SK-N-SH (cell line): Measurements from ENCODE around the gene IGF2. TPM values are rescaled to one million over a fixed set of nuclear protein-coding genes. Genes with fewer than 3 reads are reported as not detected.

ENCODE experiments used
- CTCF ChIA-PET: fragments of 300-600, 350-600 bp; formaldehyde crosslinking; extraction: SDS; loops from one replicate; lab custom pipeline; 2021; lab: Yijun Ruan, JAX
- POLR2A ChIA-PET: fragments of 350-600 bp; sonication (Branson Sonifier 250); formaldehyde crosslinking; extraction: SDS; loops from one replicate; lab custom pipeline; 2020; ENCODE audit warnings: antibody characterized with exemption, inconsistent platforms; lab: Yijun Ruan, JAX
- DNase-seq: peaks from one replicate; pipeline ENCODE4 v3.0.0; 2012
- H2AFZ ChIP-seq: fragments of 200-600 bp; sonication (generic); 2 replicates; pipeline ENCODE4 v1.8.1; 2016; ENCODE audit warnings: antibody characterized with exemption, mild to moderate bottlenecking, low read depth
- H3F3A ChIP-seq: fragments of 200-600 bp; sonication (generic); replicated peaks from 2 replicates; pipeline ENCODE3; 2016; ENCODE audit warnings: antibody characterized with exemption, mild to moderate bottlenecking; ENCODE audit not compliant: insufficient read depth
- H3K27ac ChIP-seq, 2 experiments: fragments of 200-500 bp in 1 of 2; fragments of 200-600 bp in 1 of 2; sonication (Bioruptor generic) in 1 of 2; sonication (generic), shearing (Covaris generic) in 1 of 2; 2 replicates each; pipeline versions ENCODE4 v1.5.1 to v1.6.1; 2014 to 2016; ENCODE audit warnings: low read depth in 2 of 2, inconsistent platforms in 1 of 2, low read length in 1 of 2, mild to moderate bottlenecking in 1 of 2, mixed read lengths in 1 of 2
- H3K27me3 ChIP-seq: fragments of 200-600 bp; sonication (generic), shearing (Covaris generic); 2 replicates; pipeline ENCODE4 v1.6.1; 2016; ENCODE audit warnings: mixed run types; ENCODE audit not compliant: insufficient read depth
- H3K36me3 ChIP-seq, 2 experiments: fragments of 200-500 bp in 1 of 2; fragments of 200-600 bp in 1 of 2; sonication (Bioruptor generic) in 1 of 2; sonication (generic) in 1 of 2; replicated peaks in 1 of 2; 2 replicates each; pipeline versions ENCODE3 to v1.5.1; 2014 to 2016; ENCODE audit warnings: low read length in 1 of 2, mild to moderate bottlenecking in 1 of 2; ENCODE audit not compliant: insufficient read depth in 2 of 2, control insufficient read depth in 1 of 2
- H3K4me1 ChIP-seq, 2 experiments: fragments of 200-500 bp in 1 of 2; fragments of 200-600 bp in 1 of 2; sonication (Bioruptor generic) in 1 of 2; sonication (generic), shearing (Covaris generic) in 1 of 2; 2 replicates each; pipeline versions ENCODE4 v1.5.1 to v1.6.1; 2014 to 2016; ENCODE audit warnings: low read depth in 1 of 2, low read length in 1 of 2, mixed run types in 1 of 2; ENCODE audit not compliant: insufficient read depth in 2 of 2, control insufficient read depth in 1 of 2
- H3K4me2 ChIP-seq: fragments of 200-600 bp; sonication (generic), shearing (Covaris generic); 2 replicates; pipeline ENCODE4 v1.6.1; 2017; ENCODE audit warnings: mixed run types
- H3K4me3 ChIP-seq, 2 experiments: fragments of 200-500 bp in 1 of 2; fragments of 200-600 bp in 1 of 2; sonication (Bioruptor generic) in 1 of 2; sonication (generic), shearing (Covaris generic) in 1 of 2; 2 replicates each; pipeline versions ENCODE4 v1.5.1 to v1.8.1; 2014 to 2016; ENCODE audit warnings: low read depth in 2 of 2, inconsistent platforms in 1 of 2, low read length in 1 of 2, mild to moderate bottlenecking in 1 of 2, mixed read lengths in 1 of 2, moderate library complexity in 1 of 2
- H3K79me2 ChIP-seq: fragments of 200-600 bp; sonication (generic); 2 replicates; pipeline ENCODE4 v1.8.1; 2017; ENCODE audit warnings: mild to moderate bottlenecking; ENCODE audit not compliant: insufficient read depth
- H3K9ac ChIP-seq: fragments of 200-600 bp; sonication (generic); 2 replicates; pipeline ENCODE4 v1.6.1; 2017; ENCODE audit warnings: mixed run types
- H3K9me2 ChIP-seq: fragments of 200-600 bp; sonication (generic); 2 replicates; pipeline ENCODE4 v1.6.1; 2017; ENCODE audit warnings: mixed run types
- H3K9me3 ChIP-seq: fragments of 200-600 bp; sonication (generic); 2 replicates; pipeline ENCODE4 v1.6.1; 2017; ENCODE audit warnings: mixed run types, mild to moderate bottlenecking, moderate library complexity
- H4K20me1 ChIP-seq: fragments of 200-600 bp; sonication (generic); 2 replicates; pipeline ENCODE4 v1.6.1; 2017; ENCODE audit warnings: mild to moderate bottlenecking, mixed run types; ENCODE audit not compliant: insufficient read depth
- CHD2 ChIP-seq: fragments of 150-350 bp; IDR thresholded peaks from 2 replicates; pipeline ENCODE4 v1.6.1; 2018; ENCODE audit warnings: low read length; ENCODE audit not compliant: partially characterized antibody
- ELF1 ChIP-seq: IDR thresholded peaks from 2 replicates; pipeline ENCODE4 v1.4.0; 2012
- EZH2phosphoT487 ChIP-seq: fragments of 200-600 bp; sonication (generic); IDR thresholded peaks from 2 replicates; pipeline ENCODE4 v1.6.1; 2017; ENCODE audit warnings: low read depth, mixed run types, mild to moderate bottlenecking, antibody characterized with exemption, moderate library complexity, borderline replicate concordance
- FOSL2 ChIP-seq: IDR thresholded peaks from 2 replicates; pipeline ENCODE4 v1.4.0; 2012; ENCODE audit warnings: low read depth, mild to moderate bottlenecking, moderate library complexity, borderline replicate concordance
- GATA2 ChIP-seq: sonication (generic); formaldehyde crosslinking; IDR thresholded peaks from 2 replicates; pipeline ENCODE4 v1.5.0; 2020; ENCODE audit warnings: mild to moderate bottlenecking, missing genetic modification reagents
- MAX ChIP-seq: IDR thresholded peaks from 2 replicates; pipeline ENCODE4 v1.4.0; 2012; ENCODE audit warnings: low read depth
- POLR2AphosphoS5 ChIP-seq: IDR thresholded peaks from 2 replicates; pipeline ENCODE4 v1.6.1; 2012; ENCODE audit warnings: low read depth, low read length
- RAD21 ChIP-seq: IDR thresholded peaks from 2 replicates; pipeline ENCODE4 v1.6.1; 2012; ENCODE audit warnings: mild to moderate bottlenecking, low read length
- RCOR1 ChIP-seq: fragments of 150-350 bp; IDR thresholded peaks from 2 replicates; pipeline ENCODE4 v1.6.1; 2017; ENCODE audit warnings: antibody characterized with exemption, low read length
- RFX5 ChIP-seq: IDR thresholded peaks from 2 replicates; pipeline ENCODE4 v1.6.1; 2012; ENCODE audit warnings: mild to moderate bottlenecking, improper control_type of control experiment, low read length
- TAF1 ChIP-seq: IDR thresholded peaks from 2 replicates; pipeline ENCODE4 v1.6.1; 2012; ENCODE audit warnings: low read depth, mild to moderate bottlenecking, low read length, moderate library complexity, borderline replicate concordance
- TCF12 ChIP-seq: IDR thresholded peaks from 2 replicates; pipeline ENCODE4 v1.4.0; 2012
- TEAD4 ChIP-seq: IDR thresholded peaks from 2 replicates; pipeline ENCODE4 v1.4.0; 2012; ENCODE audit warnings: mild to moderate bottlenecking, borderline replicate concordance; ENCODE audit not compliant: insufficient read depth
- USF1 ChIP-seq: IDR thresholded peaks from 2 replicates; pipeline ENCODE4 v1.4.0; 2012; ENCODE audit warnings: low read depth, borderline replicate concordance
- WGBS: methylation state at CpG from one replicate; pipeline ENCODE4 v1.1.6; 2017; ENCODE audit warnings: low lambda C conversion rate; 5-methylcytosine and 5-hydroxymethylcytosine counted together
- polyA plus RNA-seq, 3 experiments: library from polyadenylated mRNA; depleted of rRNA; stranded (reverse); fragments of >200 nt; gene quantifications; 2 replicates each; pipeline ENCODE4 v1.2.3, GENCODE V29; 2012

Gene IGF2
- polyA plus RNA-seq, 1 of the 3 experiments (the other 2 are of a cell fraction), result 0.05 TPM

GRCh38 chr11:2149864-2150847 lies 11.0 kb upstream of the IGF2 start (continued):
- no peak for TF ChIP-seq MAX
- TF ChIP-seq CHD2, result no peak
- TF ChIP-seq RFX5, result no peak

GRCh38 chr11:2149460-2149859 lies 10.3 kb upstream of the IGF2 start:
- CTCF ChIA-PET, result interaction anchor here (0.7 to 25.3 kb wide), 46 partner anchors 8 to 603 kb away, joined by 3 to 1098 read pairs (median 11); partner anchors contain the start of genes IGF2, INS, LSP1 and MRPL23

GRCh38 chr11:2148595-2148994 lies 9.4 kb upstream of the IGF2 start:
- Histone ChIP-seq H4K20me1 (0 out of 2 replicates have a peak, but pooled peaks cover 3% of the 10 kb centered on the region), H3K4me3 (no peak overlapping the region), H3K9me3 (no peaks in the 10 kb centered on the region), H2AFZ (no peak overlapping the region), H3K9ac (no peak overlapping the region), H3K9me2 (no peaks in the 10 kb centered on the region), H3K4me1 (peaks cover 0 to 19% of the 10 kb centered on the region in 2 experiments; a peak in 1 of 4 replicates), H3K4me2 (no peak overlapping the region), H3K79me2 (no peaks in the 10 kb centered on the region), H3K27ac (no peak overlapping the region), H3K36me3 (no peaks in the 10 kb centered on the region), H3F3A (no peaks in the 10 kb centered on the region)
- ChIA-PET POLR2A (no interaction called here), CTCF (interaction anchor here (0.9 to 25.3 kb wide), 18 partner anchors 8 to 507 kb away, joined by 3 to 1098 read pairs (median 58); partner anchors contain the start of genes IGF2, MRPL23, SYT8 and TH)
- TF ChIP-seq CHD2 (no peak), GATA2 (CRISPR knock-in tag) (no peak), ELF1 (no peak), POLR2AphosphoS5 (no peak), TAF1 (no peak), EZH2phosphoT487 (no peak), TEAD4 (no peak), RCOR1 (no peak)
- TF ChIP-seq, all 33 proteins: peak for 0
- 42% methylated on average over 5 of the region's 5 CpGs for WGBS
- no peak for DNase-seq
- peaks cover 50% of the 10 kb centered on the region for H3K27me3 ChIP-seq

More at GRCh38 chr11:2149460-2149859, 10.3 kb upstream of the IGF2 start:
- H2AFZ ChIP-seq, result no peak overlapping the region
- no peaks in the 10 kb centered on the region for H3K9me2 ChIP-seq
- no peak overlapping the region for H3K4me3 ChIP-seq
- peaks cover 47% of the 10 kb centered on the region for H3K27me3 ChIP-seq
- POLR2A ChIA-PET, result interaction anchor here (0.9 to 1.1 kb wide), 3 partner anchors 12 to 267 kb away, joined by 3 to 4 read pairs (median 3); no protein-coding TSS in a partner anchor
- H3F3A ChIP-seq, result no peaks in the 10 kb centered on the region
- 31% methylated on average over 8 of the region's 8 CpGs for WGBS
- no peaks in the 10 kb centered on the region for H3K9me3 ChIP-seq
- H3K27ac ChIP-seq, result no peak overlapping the region
- no peaks in the 10 kb centered on the region for H3K36me3 ChIP-seq
- no peak overlapping the region for H3K9ac ChIP-seq
- no peak for TF ChIP-seq TAF1
- no peak for TF ChIP-seq USF1
- no peak for TF ChIP-seq CHD2
- TF ChIP-seq RAD21, result no peak
- no peak for TF ChIP-seq TCF12
- no peak for TF ChIP-seq FOSL2
- no peaks in the 10 kb centered on the region for H3K79me2 ChIP-seq
- peaks cover 0 to 19% of the 10 kb centered on the region in 2 experiments; a peak in 1 of 4 replicates for H3K4me1 ChIP-seq
- 0 out of 2 replicates have a peak, but pooled peaks cover 3% of the 10 kb centered on the region for H4K20me1 ChIP-seq
- DNase-seq, result no peak
- no peak overlapping the region for H3K4me2 ChIP-seq
